HFF-Myc (cell line): ENCODE measurements around the gene ATP2A2.

Source experiments
- DNase-seq: peaks from one replicate; pipeline ENCODE4 v3.0.0-alpha.2; 2011; ENCODE audit warnings: low read depth; ENCODE audit errors: extremely low read depth
- H3K4me3 ChIP-seq: replicated peaks from 2 replicates; pipeline ENCODE4 v1.5.1; 2011; ENCODE audit warnings: low read depth, mild to moderate bottlenecking, control low read depth, low read length
- CTCF ChIP-seq: IDR thresholded peaks from 2 replicates; pipeline ENCODE4 v1.5.1; 2012; ENCODE audit warnings: mild to moderate bottlenecking, low read depth, low read length, control low read depth; ENCODE audit errors: missing control alignments

The ATP2A2 gene

GRCh38 chr12:110340706-110341105 is 59.7 kb downstream of the ATP2A2 start:
- DNase-seq: no peak
- TF ChIP-seq CTCF: no peak
- H3K4me3 ChIP-seq: no peak overlapping the region

- DNase-seq: no peak
- TF ChIP-seq CTCF: no peak
- H3K4me3 ChIP-seq: no peak overlapping the region
Measured at GRCh38 chr12:110342157-110342556, 61.1 kb downstream of the ATP2A2 start.

GRCh38 chr12:110343114-110343513 is 62.1 kb downstream of the ATP2A2 start:
- no peak for DNase-seq
- TF ChIP-seq CTCF: no peak
- H3K4me3 ChIP-seq: no peak overlapping the region

GRCh38 chr12:110343736-110344555 is 62.9 kb downstream of the ATP2A2 start:
- no peak overlapping the region for H3K4me3 ChIP-seq
- no peak for TF ChIP-seq CTCF
- DNase-seq: no peak

- DNase-seq: no peak
- no peak for TF ChIP-seq CTCF
- H3K4me3 ChIP-seq: no peak overlapping the region
Measured at GRCh38 chr12:110344657-110345056, 63.6 kb downstream of the ATP2A2 start.

- DNase-seq: no peak
- no peak overlapping the region for H3K4me3 ChIP-seq
- TF ChIP-seq CTCF: no peak
Measured at GRCh38 chr12:110345176-110345661, 64.2 kb downstream of the ATP2A2 start.
